ENCODE results near the gene INPP5F.
"Not testable (repeated sequence)": the region's sequence is repeated elsewhere in the genome, so short reads cannot be mapped to it uniquely, and the experiment has no call there.

Gene INPP5F

GRCh38 chr10:119742947-119743648, 17.2 kb downstream of the INPP5F start:
- no peak for DNase-seq

DNA sequence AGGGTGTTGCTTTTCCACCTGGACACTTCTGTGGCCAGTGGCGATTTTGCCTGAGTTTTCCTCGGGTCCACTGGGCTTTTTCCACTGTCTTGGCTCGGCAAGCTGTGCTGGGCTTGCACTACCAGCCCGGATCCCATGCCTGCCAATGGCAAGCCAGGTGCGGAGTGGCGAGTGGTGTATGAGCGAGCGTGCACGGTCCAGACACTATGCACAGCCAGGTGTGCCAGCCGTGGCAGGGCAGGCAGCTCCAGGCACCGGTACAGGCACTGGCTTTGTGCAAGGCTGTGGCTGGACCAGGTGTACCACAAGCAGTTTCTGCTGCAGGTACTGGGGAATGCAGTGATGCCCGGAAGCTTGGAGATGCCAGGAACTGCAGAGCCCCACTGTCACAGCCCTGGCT, 22.1 kb downstream of the INPP5F start:
- no peak for DNase-seq

GRCh38 chr10:119748871-119749270, 23.0 kb downstream of the INPP5F start:
- DNase-seq: no peak

DNA sequence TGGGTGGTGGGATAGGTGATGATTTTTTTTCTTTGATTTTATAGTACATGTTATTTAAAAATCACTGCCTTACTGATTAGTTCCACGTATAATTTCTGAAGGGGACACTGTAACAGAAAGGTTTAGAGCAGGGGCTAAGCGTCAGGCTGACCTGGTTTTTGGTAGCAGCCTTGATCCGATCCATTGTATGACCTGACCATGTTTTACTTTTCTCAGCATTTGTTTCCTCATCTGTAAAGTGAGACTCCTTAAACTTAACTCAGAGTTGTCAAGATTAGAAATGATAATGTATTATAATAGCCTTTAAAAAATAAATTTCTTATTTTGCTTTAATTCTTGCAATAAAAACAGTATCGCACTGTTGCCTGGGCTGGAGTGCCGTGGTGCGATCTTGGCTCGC, 23.6 kb downstream of the INPP5F start:
- no peak for DNase-seq

GRCh38 chr10:119750391-119751230, 24.8 kb downstream of the INPP5F start:
- DNase-seq: peak; percentile 60

- no peak for DNase-seq
These were observed 27.5 kb downstream of the INPP5F start for GRCh38 chr10:119753309-119753708.

GRCh38 chr10:119754085-119754484, 28.2 kb downstream of the INPP5F start:
- DNase-seq: no peak

- DNase-seq: no peak
These were observed 29.1 kb downstream of the INPP5F start for GRCh38 chr10:119754936-119755335.

DNA sequence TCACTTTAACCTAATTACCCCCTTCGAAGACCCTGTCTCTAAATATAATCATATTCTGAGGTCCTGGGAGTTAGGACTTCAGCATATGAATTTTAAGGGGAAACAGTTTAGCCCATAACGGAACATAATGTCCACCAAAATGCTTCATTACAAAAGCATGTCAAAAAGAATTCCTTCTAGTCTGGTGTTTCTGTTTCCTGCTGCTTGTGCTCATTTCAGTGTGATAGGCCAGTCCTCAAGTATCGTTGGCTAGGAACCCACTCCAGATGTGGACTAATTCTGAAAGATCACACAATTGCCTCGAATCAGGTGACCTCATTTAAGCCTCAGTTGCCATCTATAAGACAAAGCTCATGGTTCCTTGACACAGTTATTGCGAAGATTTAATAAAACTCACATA, 29.6 kb downstream of the INPP5F start:
- no peak for DNase-seq

- no peak for DNase-seq
These were observed 32.8 kb downstream of the INPP5F start for GRCh38 chr10:119758448-119759195.

- DNase-seq: no peak
These were observed 34.0 kb downstream of the INPP5F start for GRCh38 chr10:119759832-119760231.

DNA sequence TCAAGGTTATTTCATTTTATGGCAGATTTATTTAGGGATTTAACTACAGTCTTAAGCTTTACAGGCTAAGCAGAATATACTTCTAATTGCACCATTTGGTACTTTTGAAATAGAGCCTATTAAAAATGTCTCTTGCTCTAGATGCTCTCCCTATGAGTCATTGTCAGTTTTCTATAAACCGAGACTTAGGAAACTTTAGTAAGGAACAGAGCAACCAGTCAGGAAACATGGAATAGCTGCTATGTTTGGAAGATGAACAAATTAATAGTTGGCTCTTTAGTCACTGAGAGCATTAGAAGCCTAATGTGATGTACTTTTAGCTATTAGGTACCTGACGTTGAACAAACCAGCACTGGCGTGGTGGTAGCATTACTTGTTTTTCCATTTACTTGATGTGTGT, 35.3 kb downstream of the INPP5F start:
- DNase-seq: no peak

- no peak for DNase-seq
These were observed 36.2 kb downstream of the INPP5F start for GRCh38 chr10:119762035-119762434.

DNA sequence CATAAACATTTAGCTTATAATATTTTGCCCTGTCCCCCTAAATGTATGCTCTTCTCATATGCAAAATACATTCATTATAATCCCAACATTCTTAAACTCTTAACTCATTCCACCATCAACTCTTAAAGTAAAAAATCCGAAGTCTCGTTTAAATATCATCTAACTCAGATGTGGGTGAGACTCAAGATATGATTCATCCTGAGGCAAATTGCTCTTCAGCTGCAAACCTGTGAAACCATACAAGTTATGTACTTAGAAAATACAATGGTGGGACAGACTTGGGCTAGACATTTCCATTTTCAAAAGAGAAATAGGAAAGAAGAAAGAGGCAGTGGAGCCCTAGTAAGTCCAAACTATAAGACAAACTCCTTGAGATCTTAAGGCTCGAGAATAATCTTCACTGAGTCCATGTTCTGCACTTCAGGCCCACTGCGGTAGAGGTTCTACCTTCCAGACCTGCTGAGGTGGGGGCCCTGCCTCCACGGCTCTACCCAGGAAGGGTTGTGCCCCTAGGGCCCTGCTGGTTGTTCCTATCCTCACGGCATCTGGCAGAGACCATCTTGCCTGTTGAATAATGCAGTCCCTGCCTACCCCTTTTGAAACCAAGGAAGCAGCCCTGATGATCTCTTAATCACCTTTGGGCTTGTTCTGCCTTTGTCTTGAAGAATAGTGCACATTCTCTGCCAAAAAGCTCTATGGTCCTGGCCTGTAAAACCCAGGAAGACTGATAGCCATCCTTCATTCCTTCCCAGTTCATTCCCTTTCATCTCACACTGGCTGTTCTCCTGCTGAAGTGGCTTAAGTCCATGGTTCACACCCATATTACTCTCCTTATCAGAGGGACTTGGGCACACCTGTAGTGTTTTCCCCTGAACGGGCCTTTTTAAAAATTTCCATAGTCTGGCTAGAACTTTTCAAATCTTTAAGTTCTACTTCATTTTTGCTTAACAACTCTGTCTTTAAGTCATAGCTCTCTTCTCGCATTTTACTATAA, 37.3 kb downstream of the INPP5F start:
- DNase-seq: no peak

GRCh38 chr10:119768455-119769094, 42.7 kb downstream of the INPP5F start:
- DNase-seq: no peak

- no peak for DNase-seq
These were observed 44.0 kb downstream of the INPP5F start for GRCh38 chr10:119769886-119770285.

DNA sequence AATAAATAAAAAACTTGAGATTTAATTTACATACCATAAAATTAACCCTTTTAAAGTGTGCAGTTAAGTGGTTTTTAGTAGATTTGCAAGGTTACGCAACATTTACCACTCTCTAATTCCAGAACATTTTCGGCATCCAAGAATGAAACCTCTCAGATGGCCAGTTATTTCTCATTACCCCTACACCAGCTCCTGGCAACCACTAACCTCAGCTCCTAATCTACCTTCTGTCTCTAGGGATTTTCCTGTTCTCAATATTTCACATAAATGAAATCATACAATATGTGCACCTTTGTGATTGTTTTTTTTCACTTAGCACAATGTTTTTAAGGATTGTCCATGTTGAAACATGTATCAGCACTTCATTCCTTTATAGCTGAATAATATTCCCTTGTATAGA, 45.1 kb downstream of the INPP5F start:
- no peak for DNase-seq

GRCh38 chr10:119772334-119772733, 46.5 kb downstream of the INPP5F start:
- no peak for DNase-seq

GRCh38 chr10:119773041-119773440, 47.2 kb downstream of the INPP5F start:
- not testable (repeated sequence) for DNase-seq

DNA sequence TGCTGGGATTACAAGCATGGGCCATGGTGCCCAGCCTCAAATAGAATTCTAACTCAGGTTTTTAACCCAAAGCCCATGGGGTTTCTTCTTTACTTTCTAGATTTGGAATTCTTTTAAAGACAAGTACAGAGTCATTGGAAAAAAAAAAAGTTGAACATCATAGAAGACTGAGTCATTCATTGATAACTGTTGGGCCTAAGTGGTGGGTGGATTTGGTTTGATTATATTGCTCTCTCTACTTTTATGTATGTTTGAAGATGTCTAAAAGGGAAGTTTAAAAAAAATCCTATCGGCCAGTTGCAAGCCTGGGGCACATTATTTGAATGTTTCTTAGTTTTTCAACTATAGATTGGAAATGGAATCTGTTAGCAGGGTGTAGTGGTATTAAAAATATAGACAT, 49.7 kb downstream of the INPP5F start:
- DNase-seq: no peak

DNA sequence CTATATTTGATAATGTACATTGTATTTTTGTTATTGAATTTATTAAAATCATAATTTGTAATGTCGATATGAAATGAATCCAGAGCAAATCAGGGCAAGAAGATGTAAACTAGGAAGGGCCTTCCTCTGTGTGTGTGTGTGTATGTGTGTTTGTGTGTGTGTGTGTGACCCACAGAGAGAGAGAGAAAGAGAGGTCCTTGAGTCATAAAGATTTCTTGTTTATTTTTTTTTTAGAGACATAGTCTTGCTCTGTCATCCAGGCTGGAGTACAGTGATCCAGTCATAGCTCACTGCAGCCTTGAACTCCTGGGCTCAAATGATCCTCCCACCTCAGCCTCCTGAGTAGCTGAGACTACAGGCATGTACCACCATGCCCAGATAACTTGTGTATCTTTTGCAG, 50.7 kb downstream of the INPP5F start:
- no peak for DNase-seq

- DNase-seq: no peak
These were observed 51.8 kb downstream of the INPP5F start for GRCh38 chr10:119777686-119778085.
